Transverse colon (tissue), 3 donors: ENCODE results near the gene SLC45A1.

Source experiments
- CTCF ChIP-seq, 5 experiments: fragments of 200-600 bp in 3 of 5; fragments of 450-650 bp in 2 of 5; sonication (generic) in 3 of 5; IDR thresholded peaks; 1 replicate in 2 of 5; 2 replicates in 3 of 5; pipeline ENCODE4 v1.5.1; 2016 to 2017; ENCODE audit warnings: antibody characterized with exemption in 5 of 5, inconsistent platforms in 3 of 5, mild to moderate bottlenecking in 2 of 5, moderate library complexity in 1 of 5
- EP300 ChIP-seq: sonication (generic); formaldehyde crosslinking; IDR thresholded peaks from one replicate; pipeline ENCODE4 v1.6.1; 2017; ENCODE audit warnings: antibody characterized with exemption, low read depth
- POLR2A ChIP-seq: fragments of 450-650 bp; IDR thresholded peaks from one replicate; pipeline ENCODE4 v1.6.1; 2016; ENCODE audit warnings: antibody characterized with exemption, mild to moderate bottlenecking, moderate library complexity

DNA sequence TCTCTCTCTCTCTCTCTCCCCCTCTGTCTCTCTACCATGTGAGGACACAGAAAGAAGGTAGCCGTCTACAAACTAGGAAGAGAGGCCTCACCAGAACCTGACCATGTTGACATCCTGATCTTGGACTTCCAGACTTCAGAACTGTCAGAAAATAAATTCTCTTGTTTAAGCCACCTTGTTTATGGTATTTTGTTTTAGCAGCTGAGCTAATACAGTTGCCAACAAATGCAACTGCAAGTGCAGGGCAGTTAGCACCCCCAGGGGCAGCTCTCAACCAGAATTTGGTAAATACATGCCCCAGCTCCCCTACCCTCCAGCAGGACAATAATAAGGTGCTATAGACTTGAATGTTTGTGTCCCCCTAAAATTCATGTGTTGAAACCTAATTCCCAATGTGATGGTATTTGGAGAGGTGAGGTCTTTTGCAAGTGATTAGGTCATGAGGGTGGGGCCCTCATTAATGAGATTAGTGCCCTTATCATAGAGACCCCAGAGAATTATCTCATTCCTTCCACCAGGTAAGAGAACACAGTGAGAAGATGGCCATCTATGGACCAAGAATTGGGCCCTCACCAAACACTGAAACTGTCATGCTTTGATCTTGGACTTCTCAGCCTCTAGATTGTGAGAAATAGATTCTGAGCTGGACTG, 6.7 kb upstream of the SLC45A1 start:
- TF ChIP-seq CTCF (IDR thresholded peaks at IDR 0.05): no peak
- no peak for TF ChIP-seq POLR2A
- TF ChIP-seq EP300: no peak
